ENCODE data around the gene KPNB1. TPM values are rescaled to one million over a fixed set of nuclear protein-coding genes. Genes with fewer than 3 reads are reported as not detected.

KPNB1 gene
- total RNA-seq, 2 donors from 2014 or later: 73.4 to 137 TPM

GRCh38 chr17:47701608-47702007, 51.9 kb downstream of the KPNB1 start:
- DNase-seq (peak in 1 of 4 donors; percentile 3), ATAC-seq (no peak)
- Histone ChIP-seq H3K9me3 (no peaks in the 10 kb centered on the region), H3K36me3 (replicated peaks in 1 of 2; ENCODE audit: insufficient read depth in 1 of 2, low read depth in 2 of 2) (no peaks in the 10 kb centered on the region), H3K27me3 (no peaks in the 10 kb centered on the region), H3K4me1 (peaks cover 3% of the 10 kb centered on the region), H3K4me3 (no peak overlapping the region), H3K27ac (no peak overlapping the region)
- TF ChIP-seq CTCF (IDR thresholded peaks at IDR 0.05) (no peak), POLR2A (IDR thresholded peaks at IDR 0.05) (no peak)
- intact Hi-C loops (cut with DNase I): no loop called here
- WGBS, 2 donors: 82 to 86% methylated on average over 4 of the region's 4 CpGs

GRCh38 chr17:47702391-47702995, 52.8 kb downstream of the KPNB1 start:
- no peak for TF ChIP-seq POLR2A (IDR thresholded peaks at IDR 0.05)
- 81 to 88% methylated on average over 12 of the region's 12 CpGs for WGBS, 2 donors
- no peak overlapping the region for H3K27ac ChIP-seq
- H3K36me3 ChIP-seq (replicated peaks in 1 of 2; ENCODE audit: insufficient read depth in 1 of 2, low read depth in 2 of 2): no peaks in the 10 kb centered on the region
- ATAC-seq (no peak), DNase-seq (no peak)
- H3K4me3 ChIP-seq: no peak overlapping the region
- H3K27me3 ChIP-seq: no peaks in the 10 kb centered on the region
- no peaks in the 10 kb centered on the region for H3K9me3 ChIP-seq
- intact Hi-C loops (cut with DNase I): no loop called here
- peaks cover 3% of the 10 kb centered on the region for H3K4me1 ChIP-seq

GRCh38 chr17:47703191-47703591, 53.5 kb downstream of the KPNB1 start:
- ATAC-seq (no peak), DNase-seq (no peak)
- WGBS, 2 donors: 56 to 89% methylated on average over 11 to 15 of the region's 15 CpGs

GRCh38 chr17:47703671-47704070, 54.0 kb downstream of the KPNB1 start:
- ATAC-seq (no peak), DNase-seq (no peak)
- 85 to 89% methylated on average over 5 of the region's 5 CpGs for WGBS, 2 donors
- H3K27ac ChIP-seq: no peak overlapping the region
- H3K36me3 ChIP-seq (replicated peaks in 1 of 2; ENCODE audit: insufficient read depth in 1 of 2, low read depth in 2 of 2): no peaks in the 10 kb centered on the region
- intact Hi-C loops (cut with DNase I): no loop called here
- no peaks in the 10 kb centered on the region for H3K27me3 ChIP-seq
- TF ChIP-seq POLR2A (IDR thresholded peaks at IDR 0.05) (no peak), CTCF (IDR thresholded peaks at IDR 0.05) (no peak)
- no peaks in the 10 kb centered on the region for H3K9me3 ChIP-seq
- H3K4me3 ChIP-seq: no peak overlapping the region
- H3K4me1 ChIP-seq: peaks cover 3% of the 10 kb centered on the region

More at GRCh38 chr17:47703191-47703591, 53.5 kb downstream of the KPNB1 start:
- Histone ChIP-seq H3K27me3 (no peaks in the 10 kb centered on the region), H3K36me3 (replicated peaks in 1 of 2; ENCODE audit: insufficient read depth in 1 of 2, low read depth in 2 of 2) (no peaks in the 10 kb centered on the region), H3K9me3 (no peaks in the 10 kb centered on the region), H3K4me3 (no peak overlapping the region), H3K4me1 (peaks cover 3% of the 10 kb centered on the region), H3K27ac (no peak overlapping the region)
- intact Hi-C loops (cut with DNase I): no loop called here
- TF ChIP-seq POLR2A (IDR thresholded peaks at IDR 0.05) (no peak), CTCF (IDR thresholded peaks at IDR 0.05) (no peak)

- no peak for DNase-seq
- 61 to 66% methylated on average over 14 of the region's 14 CpGs for WGBS, 2 donors
Observed at GRCh38 chr17:47704116-47704515, 54.4 kb downstream of the KPNB1 start.

More at GRCh38 chr17:47704116-47704515, 54.4 kb downstream of the KPNB1 start:
- intact Hi-C loops (cut with DNase I): no loop called here
- TF ChIP-seq POLR2A (IDR thresholded peaks at IDR 0.05) (no peak), CTCF (IDR thresholded peaks at IDR 0.05) (no peak)
- H3K9me3 ChIP-seq: no peaks in the 10 kb centered on the region
- H3K27me3 ChIP-seq: no peaks in the 10 kb centered on the region
- no peak overlapping the region for H3K27ac ChIP-seq
- ATAC-seq: no peak
- H3K4me1 ChIP-seq: peaks cover 3% of the 10 kb centered on the region
- H3K4me3 ChIP-seq: no peak overlapping the region
- H3K36me3 ChIP-seq (replicated peaks in 1 of 2; ENCODE audit: insufficient read depth in 1 of 2, low read depth in 2 of 2): no peaks in the 10 kb centered on the region
